ENCODE measurements around the gene ETNK2. TPM values are rescaled to one million over a fixed set of nuclear protein-coding genes. Genes with fewer than 3 reads are reported as not detected.

The ETNK2 gene
- total and polyA plus RNA-seq, 2 experiments from 2014 or later, result 7.6 to 26.2 TPM

- Histone ChIP-seq H3K79me2 (replicated peaks; ENCODE audit: insufficient read depth) (no peaks in the 10 kb centered on the region), H3K27ac (ENCODE audit: low read depth) (no peak overlapping the region), H3K9me2 (ENCODE audit: insufficient read depth) (0 out of 2 replicates have a peak, but pooled peaks cover 5% of the 10 kb centered on the region), H3K27me3 (ENCODE audit: insufficient read depth) (no peaks in the 10 kb centered on the region), H4K20me1 (replicated peaks; ENCODE audit: insufficient read depth) (no peaks in the 10 kb centered on the region), H3K4me2 (no peak overlapping the region), H3K4me3 (no peak overlapping the region), H3F3A (replicated peaks; ENCODE audit: low read depth) (no peaks in the 10 kb centered on the region), H2AFZ (no peak overlapping the region), H3K4me1 (ENCODE audit: insufficient read depth) (no peaks in the 10 kb centered on the region), H3K36me3 (ENCODE audit: insufficient read depth) (0 out of 2 replicates have a peak, but pooled peaks cover 5% of the 10 kb centered on the region)
- ATAC-seq (no peak), DNase-seq (ENCODE audit: low spot score) (no peak)
- Mint-ChIP-seq H3K4me1 (no peaks in the 10 kb centered on the region), H3K27ac (no peak overlapping the region), H3K9me3 (peaks cover 19% of the 10 kb centered on the region), H3K36me3 (ENCODE audit: low read depth) (peaks cover 5% of the 10 kb centered on the region; the same call in 2 of the 3 replicates), H3K27me3 (ENCODE audit: insufficient read depth, low read depth, poor library complexity) (peaks cover 2% of the 10 kb centered on the region), H3K4me3 (no peak overlapping the region)
- no peak for TF ChIP-seq EZH2phosphoT487 (IDR thresholded peaks at IDR 0.05; ENCODE audit: unreplicated experiment)
Observed at GRCh38 chr1:204174958-204175357, 23.1 kb upstream of the ETNK2 start.

GRCh38 chr1:204172404-204173029 lies 20.7 kb upstream of the ETNK2 start:
- no peaks in the 10 kb centered on the region for H3K4me1 ChIP-seq (ENCODE audit: insufficient read depth)
- TF ChIP-seq ZNF462 (CRISPR knock-in tag; IDR thresholded peaks at IDR 0.05), result no peak
- no peak for TF ChIP-seq ZNF114 (CRISPR knock-in tag; IDR thresholded peaks at IDR 0.05)
- no peak for TF ChIP-seq EZH2phosphoT487 (IDR thresholded peaks at IDR 0.05; ENCODE audit: unreplicated experiment)
- TF ChIP-seq CREB1 (CRISPR knock-in tag; IDR thresholded peaks at IDR 0.05; ENCODE audit: low read depth), result no peak
- TF ChIP-seq STAT1 (IDR thresholded peaks at IDR 0.05; ENCODE audit: unreplicated experiment), result no peak
- TF ChIP-seq ZNF331 (CRISPR knock-in tag; IDR thresholded peaks at IDR 0.05; ENCODE audit: low read depth), result no peak
- no peak for TF ChIP-seq NANOG (IDR thresholded peaks at IDR 0.05; ENCODE audit: borderline replicate concordance)
- TF ChIP-seq ETS1 (IDR thresholded peaks at IDR 0.05), result no peak
- TF ChIP-seq REST (IDR thresholded peaks at IDR 0.05; ENCODE audit: unreplicated experiment), result no peak
- no peak for TF ChIP-seq POLR2AphosphoS5 (IDR thresholded peaks at IDR 0.05; ENCODE audit: low read depth)
- H3F3A ChIP-seq (replicated peaks; ENCODE audit: low read depth), result no peaks in the 10 kb centered on the region
- H4K20me1 ChIP-seq (replicated peaks; ENCODE audit: insufficient read depth), result no peaks in the 10 kb centered on the region
- 0 out of 2 replicates have a peak, but pooled peaks cover 5% of the 10 kb centered on the region for H3K9me2 ChIP-seq (ENCODE audit: insufficient read depth)
- DNase-seq (ENCODE audit: low spot score) (no peak), ATAC-seq (no peak)
- H3K4me2 ChIP-seq, result no peak overlapping the region
- H3K4me3 ChIP-seq, result no peak overlapping the region
- H3K36me3 ChIP-seq (ENCODE audit: insufficient read depth), result 0 out of 2 replicates have a peak, but pooled peaks cover 5% of the 10 kb centered on the region
- peaks cover 37% of the 10 kb centered on the region for H3K9me3 Mint-ChIP-seq
- H3K36me3 Mint-ChIP-seq (ENCODE audit: low read depth), result peaks cover 8% of the 10 kb centered on the region; the same call in 2 of the 3 replicates
- H3K4me3 Mint-ChIP-seq, result no peak overlapping the region
- no peaks in the 10 kb centered on the region for H3K79me2 ChIP-seq (replicated peaks; ENCODE audit: insufficient read depth)
- H3K27me3 Mint-ChIP-seq (ENCODE audit: insufficient read depth, low read depth, poor library complexity), result no peaks in the 10 kb centered on the region
- H3K4me1 Mint-ChIP-seq, result no peaks in the 10 kb centered on the region
- no peaks in the 10 kb centered on the region for H3K27me3 ChIP-seq (ENCODE audit: insufficient read depth)
- no peak overlapping the region for H3K27ac ChIP-seq (ENCODE audit: low read depth)
- H2AFZ ChIP-seq, result no peak overlapping the region
- H3K27ac Mint-ChIP-seq, result no peak overlapping the region
